Upper lobe of right lung (tissue), 1 donor: Measurements from ENCODE around the gene MICU2. TPM values are rescaled to one million over a fixed set of nuclear protein-coding genes. Genes with fewer than 3 reads are reported as not detected.

Source experiments
- ATAC-seq: fragments of 200-7000 bp; cut with Tn5 transposase; one replicate; pipeline ENCODE4 v1.9.1; 2020; ENCODE audit warnings: mild to moderate bottlenecking, moderate library complexity
- DNase-seq: peaks from one replicate; pipeline ENCODE4 v3.0.0-alpha.2; 2020
- H3K27ac ChIP-seq: fragments of 200-600 bp; one replicate; pipeline ENCODE4 v1.8.0; 2022
- H3K27me3 ChIP-seq: fragments of 200-600 bp; one replicate; pipeline ENCODE4 v1.8.0; 2022; ENCODE audit warnings: mild to moderate bottlenecking
- H3K36me3 ChIP-seq: fragments of 200-600 bp; one replicate; pipeline ENCODE4 v1.8.0; 2022
- H3K4me1 ChIP-seq: fragments of 200-600 bp; one replicate; pipeline ENCODE4 v1.8.0; 2022
- H3K4me3 ChIP-seq: fragments of 200-600 bp; one replicate; pipeline ENCODE4 v1.8.0; 2022; ENCODE audit warnings: mild to moderate bottlenecking
- H3K9me3 ChIP-seq: fragments of 200-600 bp; one replicate; pipeline ENCODE4 v1.8.0; 2022
- intact Hi-C: fragments of 100-400 bp; cut with DNase I; formaldehyde crosslinking; loops from one replicate; pipeline ENCODE4 v1.11.0; 2022
- total RNA-seq: library from RNA; stranded (reverse); fragmentation: NEBNext Ultra II Directional; extraction: Animal tissue kit (Norgen Biotek cat#: 25700); gene quantifications from one replicate; pipeline ENCODE4 v1.2.1, GENCODE V29; 2021
- TF ChIP-seq, protein P1 (sequence below): fragments of 200-600 bp; IDR thresholded peaks from one replicate; pipeline ENCODE4 v1.8.0; 2022; ENCODE audit warnings: antibody characterized with exemption
- donor health status: DM: no; HTN: yes; CAD: no; lungs with severe emphysema.

MICU2 gene
- total RNA-seq, 1 donor from 2014 or later = 30.7 TPM

DNA sequence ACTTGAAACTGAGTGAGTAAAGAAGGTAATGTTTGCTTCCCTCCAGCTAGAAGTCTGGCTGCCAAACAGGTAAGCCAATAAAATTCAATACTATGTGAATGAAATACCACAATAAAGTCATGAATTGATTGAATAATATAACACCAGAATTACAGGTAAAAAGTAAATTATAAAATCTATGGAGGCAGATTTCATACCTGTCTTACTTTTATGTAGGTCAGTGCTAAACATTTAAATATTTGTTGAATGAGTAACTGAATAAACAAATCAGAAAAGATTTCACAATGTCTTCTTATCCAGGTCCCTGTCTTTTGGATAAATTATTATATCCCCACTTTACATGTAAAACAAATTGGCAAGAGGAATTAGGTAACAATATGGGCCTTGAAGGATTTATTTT is 62.7 kb downstream of the MICU2 start:
- no peaks in the 10 kb centered on the region for H3K27me3 ChIP-seq
- TF ChIP-seq, protein P1, sequence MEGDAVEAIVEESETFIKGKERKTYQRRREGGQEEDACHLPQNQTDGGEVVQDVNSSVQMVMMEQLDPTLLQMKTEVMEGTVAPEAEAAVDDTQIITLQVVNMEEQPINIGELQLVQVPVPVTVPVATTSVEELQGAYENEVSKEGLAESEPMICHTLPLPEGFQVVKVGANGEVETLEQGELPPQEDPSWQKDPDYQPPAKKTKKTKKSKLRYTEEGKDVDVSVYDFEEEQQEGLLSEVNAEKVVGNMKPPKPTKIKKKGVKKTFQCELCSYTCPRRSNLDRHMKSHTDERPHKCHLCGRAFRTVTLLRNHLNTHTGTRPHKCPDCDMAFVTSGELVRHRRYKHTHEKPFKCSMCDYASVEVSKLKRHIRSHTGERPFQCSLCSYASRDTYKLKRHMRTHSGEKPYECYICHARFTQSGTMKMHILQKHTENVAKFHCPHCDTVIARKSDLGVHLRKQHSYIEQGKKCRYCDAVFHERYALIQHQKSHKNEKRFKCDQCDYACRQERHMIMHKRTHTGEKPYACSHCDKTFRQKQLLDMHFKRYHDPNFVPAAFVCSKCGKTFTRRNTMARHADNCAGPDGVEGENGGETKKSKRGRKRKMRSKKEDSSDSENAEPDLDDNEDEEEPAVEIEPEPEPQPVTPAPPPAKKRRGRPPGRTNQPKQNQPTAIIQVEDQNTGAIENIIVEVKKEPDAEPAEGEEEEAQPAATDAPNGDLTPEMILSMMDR = no peak
- DNase-seq (no peak), ATAC-seq (no peak)
- H3K9me3 ChIP-seq = no peaks in the 10 kb centered on the region
- no peak overlapping the region for H3K27ac ChIP-seq
- intact Hi-C loops = no loop called here
- H3K36me3 ChIP-seq = peaks cover 7% of the 10 kb centered on the region
- peaks cover 12% of the 10 kb centered on the region for H3K4me1 ChIP-seq
- H3K4me3 ChIP-seq = no peak overlapping the region

DNA sequence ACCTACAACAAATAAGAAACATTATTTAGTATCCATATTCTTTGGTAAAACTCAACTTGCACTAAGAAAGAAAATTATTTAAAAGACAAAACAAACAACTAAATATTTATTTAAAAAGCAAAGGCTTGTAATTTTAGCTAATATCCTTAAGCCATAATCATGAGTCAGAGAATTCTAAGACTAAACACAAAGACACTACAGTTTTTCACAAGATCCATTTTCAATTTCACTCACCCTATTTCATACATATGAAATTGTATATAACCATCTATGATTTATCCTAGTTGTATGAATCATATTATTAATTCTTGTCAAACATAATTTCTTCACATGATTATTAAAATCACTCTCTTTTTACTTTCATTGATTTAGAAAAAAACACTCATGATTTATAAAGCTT is 64.3 kb downstream of the MICU2 start:
- TF ChIP-seq, protein P1 = no peak
- DNase-seq = no peak
- H3K36me3 ChIP-seq = peaks cover 7% of the 10 kb centered on the region
- ATAC-seq = no peak
- intact Hi-C loops = no loop called here
- peaks cover 12% of the 10 kb centered on the region for H3K4me1 ChIP-seq
- H3K4me3 ChIP-seq = no peak overlapping the region
- H3K9me3 ChIP-seq = no peaks in the 10 kb centered on the region
- no peak overlapping the region for H3K27ac ChIP-seq
- H3K27me3 ChIP-seq = no peaks in the 10 kb centered on the region

DNA sequence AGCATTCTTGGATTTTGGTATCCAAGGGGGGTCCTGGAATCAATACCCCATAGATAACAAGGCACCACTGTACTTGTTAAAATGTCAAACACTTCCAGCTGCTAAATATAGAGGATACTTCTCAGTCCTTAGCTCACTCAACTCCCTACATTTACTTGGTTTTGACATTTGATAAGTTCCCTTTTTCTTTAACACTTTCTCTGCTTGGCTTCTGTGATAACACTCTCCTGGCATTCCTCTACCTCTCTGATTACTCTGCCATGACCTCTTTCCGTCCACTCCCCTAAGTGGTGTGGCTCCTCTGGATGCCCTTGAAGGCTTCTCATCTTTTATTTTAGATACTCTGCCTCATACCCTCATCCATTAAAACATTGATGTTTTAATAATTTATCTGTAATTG is 65.2 kb downstream of the MICU2 start:
- ATAC-seq = no peak
- TF ChIP-seq, protein P1 = no peak
- no peaks in the 10 kb centered on the region for H3K27me3 ChIP-seq
- no peaks in the 10 kb centered on the region for H3K9me3 ChIP-seq
- no peak overlapping the region for H3K4me3 ChIP-seq
- H3K27ac ChIP-seq = no peak overlapping the region
- peaks cover 12% of the 10 kb centered on the region for H3K4me1 ChIP-seq
- intact Hi-C loops = no loop called here
- H3K36me3 ChIP-seq = peaks cover 7% of the 10 kb centered on the region
- no peak for DNase-seq

DNA sequence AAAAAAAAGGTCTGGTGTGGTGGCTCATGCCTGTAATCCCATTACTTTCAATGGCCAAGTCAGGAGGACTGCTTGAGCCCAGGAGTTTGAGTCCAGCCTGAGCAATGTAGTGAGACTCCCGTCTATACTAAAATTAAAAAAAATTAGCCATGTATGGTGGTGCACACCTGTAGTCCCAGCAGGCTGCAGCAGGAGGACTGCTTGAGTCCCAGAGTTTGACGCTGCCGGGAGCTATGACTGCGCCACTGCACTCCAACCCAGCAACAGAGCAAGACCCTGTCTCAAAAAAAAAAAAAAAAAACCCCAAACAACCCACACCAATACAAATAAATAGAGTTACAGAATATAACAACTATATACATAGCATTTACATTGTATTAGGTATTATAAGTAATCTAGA is 65.7 kb downstream of the MICU2 start:
- no peak for ATAC-seq

DNA sequence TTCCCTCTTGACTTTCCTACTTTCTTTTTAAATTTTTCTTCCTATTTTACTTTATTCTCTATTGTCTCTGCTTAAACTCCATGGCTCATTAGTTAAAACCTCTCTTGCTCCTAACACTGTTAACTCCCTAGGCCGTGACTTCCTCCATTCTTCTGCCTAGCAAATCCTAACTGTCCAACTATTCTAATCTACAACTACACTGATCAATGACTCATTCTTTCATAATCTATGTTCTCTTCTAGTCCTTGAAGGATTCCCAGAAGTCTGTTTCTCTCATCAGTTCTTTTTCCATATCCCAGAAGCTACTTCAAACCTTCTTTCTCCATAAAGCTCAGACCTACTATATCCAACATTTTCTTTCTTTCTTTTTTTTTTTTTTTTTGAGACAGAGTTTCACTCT is 66.9 kb downstream of the MICU2 start:
- H3K36me3 ChIP-seq = peaks cover 7% of the 10 kb centered on the region
- H3K9me3 ChIP-seq = no peaks in the 10 kb centered on the region
- H3K27ac ChIP-seq = no peak overlapping the region
- DNase-seq = no peak
- peaks cover 3% of the 10 kb centered on the region for H3K4me1 ChIP-seq
- TF ChIP-seq, protein P1 = no peak
- intact Hi-C loops = no loop called here
- no peak for ATAC-seq
- H3K27me3 ChIP-seq = no peaks in the 10 kb centered on the region
- no peak overlapping the region for H3K4me3 ChIP-seq

More for the DNA sequence above, 65.7 kb downstream of the MICU2 start:
- Histone ChIP-seq H3K4me1 (peaks cover 12% of the 10 kb centered on the region), H3K36me3 (peaks cover 7% of the 10 kb centered on the region), H3K27me3 (no peaks in the 10 kb centered on the region), H3K4me3 (no peak overlapping the region), H3K27ac (no peak overlapping the region), H3K9me3 (no peaks in the 10 kb centered on the region)
- intact Hi-C loops = no loop called here
- TF ChIP-seq, protein P1 = no peak
- no peak for DNase-seq

DNA sequence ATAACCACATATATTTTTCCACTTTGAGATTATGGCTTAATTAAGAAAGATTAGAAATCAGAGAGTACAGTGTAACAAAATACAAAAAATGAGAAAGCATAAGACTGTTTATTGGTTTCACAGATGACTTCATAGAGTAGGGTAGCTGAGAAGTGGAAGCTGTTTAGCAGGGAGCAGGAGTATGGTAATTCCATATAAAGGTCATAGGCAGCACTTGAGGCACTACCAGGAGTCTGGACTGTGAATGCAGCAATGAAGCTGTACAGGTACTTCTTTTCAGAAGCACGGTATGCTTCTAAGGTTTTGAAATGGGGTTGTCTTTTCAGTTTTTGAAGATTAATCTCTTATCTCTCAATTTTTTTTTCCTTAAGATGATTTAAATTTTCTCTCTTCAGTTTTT is 69.2 kb downstream of the MICU2 start:
- H3K4me1 ChIP-seq = no peaks in the 10 kb centered on the region
- ATAC-seq (no peak), DNase-seq (no peak)
- intact Hi-C loops = no loop called here
- H3K27ac ChIP-seq = no peak overlapping the region
- TF ChIP-seq, protein P1 = no peak
- peaks cover 7% of the 10 kb centered on the region for H3K36me3 ChIP-seq
- no peak overlapping the region for H3K4me3 ChIP-seq
- no peaks in the 10 kb centered on the region for H3K9me3 ChIP-seq
- H3K27me3 ChIP-seq = no peaks in the 10 kb centered on the region
